SK-N-SH (cell line): ENCODE data around the gene NEURL1. TPM values are rescaled to one million over a fixed set of nuclear protein-coding genes. Genes with fewer than 3 reads are reported as not detected.
"Not testable (repeated sequence)": the region's sequence is repeated elsewhere in the genome, so short reads cannot be mapped to it uniquely, and the experiment has no call there.

Experiments
- CTCF ChIA-PET: fragments of 300-600, 350-600 bp; formaldehyde crosslinking; extraction: SDS; loops from one replicate; lab custom pipeline; 2021; lab: Yijun Ruan, JAX
- POLR2A ChIA-PET: fragments of 350-600 bp; sonication (Branson Sonifier 250); formaldehyde crosslinking; extraction: SDS; loops from one replicate; lab custom pipeline; 2020; ENCODE audit warnings: antibody characterized with exemption, inconsistent platforms; lab: Yijun Ruan, JAX
- DNase-seq: peaks from one replicate; pipeline ENCODE4 v3.0.0; 2012
- H2AFZ ChIP-seq: fragments of 200-600 bp; sonication (generic); 2 replicates; pipeline ENCODE4 v1.8.1; 2016; ENCODE audit warnings: antibody characterized with exemption, mild to moderate bottlenecking, low read depth
- H3F3A ChIP-seq: fragments of 200-600 bp; sonication (generic); replicated peaks from 2 replicates; pipeline ENCODE3; 2016; ENCODE audit warnings: antibody characterized with exemption, mild to moderate bottlenecking; ENCODE audit not compliant: insufficient read depth
- H3K27ac ChIP-seq, 2 experiments: fragments of 200-500 bp in 1 of 2; fragments of 200-600 bp in 1 of 2; sonication (Bioruptor generic) in 1 of 2; sonication (generic), shearing (Covaris generic) in 1 of 2; 2 replicates each; pipeline versions ENCODE4 v1.5.1 to v1.6.1; 2014 to 2016; ENCODE audit warnings: low read depth in 2 of 2, inconsistent platforms in 1 of 2, low read length in 1 of 2, mild to moderate bottlenecking in 1 of 2, mixed read lengths in 1 of 2
- H3K27me3 ChIP-seq: fragments of 200-600 bp; sonication (generic), shearing (Covaris generic); 2 replicates; pipeline ENCODE4 v1.6.1; 2016; ENCODE audit warnings: mixed run types; ENCODE audit not compliant: insufficient read depth
- H3K36me3 ChIP-seq, 2 experiments: fragments of 200-500 bp in 1 of 2; fragments of 200-600 bp in 1 of 2; sonication (Bioruptor generic) in 1 of 2; sonication (generic) in 1 of 2; replicated peaks in 1 of 2; 2 replicates each; pipeline versions ENCODE3 to v1.5.1; 2014 to 2016; ENCODE audit warnings: low read length in 1 of 2, mild to moderate bottlenecking in 1 of 2; ENCODE audit not compliant: insufficient read depth in 2 of 2, control insufficient read depth in 1 of 2
- H3K4me1 ChIP-seq, 2 experiments: fragments of 200-500 bp in 1 of 2; fragments of 200-600 bp in 1 of 2; sonication (Bioruptor generic) in 1 of 2; sonication (generic), shearing (Covaris generic) in 1 of 2; 2 replicates each; pipeline versions ENCODE4 v1.5.1 to v1.6.1; 2014 to 2016; ENCODE audit warnings: low read depth in 1 of 2, low read length in 1 of 2, mixed run types in 1 of 2; ENCODE audit not compliant: insufficient read depth in 2 of 2, control insufficient read depth in 1 of 2
- H3K4me2 ChIP-seq: fragments of 200-600 bp; sonication (generic), shearing (Covaris generic); 2 replicates; pipeline ENCODE4 v1.6.1; 2017; ENCODE audit warnings: mixed run types
- H3K4me3 ChIP-seq, 2 experiments: fragments of 200-500 bp in 1 of 2; fragments of 200-600 bp in 1 of 2; sonication (Bioruptor generic) in 1 of 2; sonication (generic), shearing (Covaris generic) in 1 of 2; 2 replicates each; pipeline versions ENCODE4 v1.5.1 to v1.8.1; 2014 to 2016; ENCODE audit warnings: low read depth in 2 of 2, inconsistent platforms in 1 of 2, low read length in 1 of 2, mild to moderate bottlenecking in 1 of 2, mixed read lengths in 1 of 2, moderate library complexity in 1 of 2
- H3K79me2 ChIP-seq: fragments of 200-600 bp; sonication (generic); 2 replicates; pipeline ENCODE4 v1.8.1; 2017; ENCODE audit warnings: mild to moderate bottlenecking; ENCODE audit not compliant: insufficient read depth
- H3K9ac ChIP-seq: fragments of 200-600 bp; sonication (generic); 2 replicates; pipeline ENCODE4 v1.6.1; 2017; ENCODE audit warnings: mixed run types
- H3K9me2 ChIP-seq: fragments of 200-600 bp; sonication (generic); 2 replicates; pipeline ENCODE4 v1.6.1; 2017; ENCODE audit warnings: mixed run types
- H3K9me3 ChIP-seq: fragments of 200-600 bp; sonication (generic); 2 replicates; pipeline ENCODE4 v1.6.1; 2017; ENCODE audit warnings: mixed run types, mild to moderate bottlenecking, moderate library complexity
- H4K20me1 ChIP-seq: fragments of 200-600 bp; sonication (generic); 2 replicates; pipeline ENCODE4 v1.6.1; 2017; ENCODE audit warnings: mild to moderate bottlenecking, mixed run types; ENCODE audit not compliant: insufficient read depth
- CHD2 ChIP-seq: fragments of 150-350 bp; IDR thresholded peaks from 2 replicates; pipeline ENCODE4 v1.6.1; 2018; ENCODE audit warnings: low read length; ENCODE audit not compliant: partially characterized antibody
- CTCF ChIP-seq: fragments of 200-600 bp; sonication (generic); IDR thresholded peaks from 2 replicates; pipeline ENCODE4 v1.6.1; 2017; ENCODE audit warnings: antibody characterized with exemption, mild to moderate bottlenecking, moderate library complexity
- ELF1 ChIP-seq: IDR thresholded peaks from 2 replicates; pipeline ENCODE4 v1.4.0; 2012
- EZH2phosphoT487 ChIP-seq: fragments of 200-600 bp; sonication (generic); IDR thresholded peaks from 2 replicates; pipeline ENCODE4 v1.6.1; 2017; ENCODE audit warnings: low read depth, mixed run types, mild to moderate bottlenecking, antibody characterized with exemption, moderate library complexity, borderline replicate concordance
- MEF2A ChIP-seq: IDR thresholded peaks from 2 replicates; pipeline ENCODE4 v1.4.0; 2012; ENCODE audit warnings: low read depth, borderline replicate concordance
- MXI1 ChIP-seq: IDR thresholded peaks from 2 replicates; pipeline ENCODE4 v1.6.1; 2012; ENCODE audit warnings: mild to moderate bottlenecking, low read depth, low read length, improper control_type of control experiment
- RAD21 ChIP-seq: IDR thresholded peaks from 2 replicates; pipeline ENCODE4 v1.6.1; 2012; ENCODE audit warnings: mild to moderate bottlenecking, low read length
- TEAD4 ChIP-seq: IDR thresholded peaks from 2 replicates; pipeline ENCODE4 v1.4.0; 2012; ENCODE audit warnings: mild to moderate bottlenecking, borderline replicate concordance; ENCODE audit not compliant: insufficient read depth
- WGBS: methylation state at CpG from one replicate; pipeline ENCODE4 v1.1.6; 2017; ENCODE audit warnings: low lambda C conversion rate; 5-methylcytosine and 5-hydroxymethylcytosine counted together
- polyA plus RNA-seq, 3 experiments: library from polyadenylated mRNA; depleted of rRNA; stranded (reverse); fragments of >200 nt; gene quantifications; 2 replicates each; pipeline ENCODE4 v1.2.3, GENCODE V29; 2012
- TF ChIP-seq, protein P1 (sequence below): IDR thresholded peaks from 2 replicates; pipeline ENCODE4 v1.4.0; 2012; ENCODE audit warnings: low read depth, borderline replicate concordance

NEURL1 gene
- polyA plus RNA-seq, 1 of the 3 experiments (the other 2 are of a cell fraction): 0.05 TPM

- WGBS: 46% methylated on average over 4 of the region's 4 CpGs
- H4K20me1 ChIP-seq: no peaks in the 10 kb centered on the region
- H3K9ac ChIP-seq: no peak overlapping the region
- H3K9me2 ChIP-seq: no peaks in the 10 kb centered on the region
- no peak overlapping the region for H3K4me3 ChIP-seq
- H3K79me2 ChIP-seq: no peaks in the 10 kb centered on the region
- DNase-seq: no peak
- H3K4me1 ChIP-seq: no peaks in the 10 kb centered on the region
- H3F3A ChIP-seq: no peaks in the 10 kb centered on the region
- H3K4me2 ChIP-seq: no peak overlapping the region
- ChIA-PET CTCF (no interaction called here), POLR2A (no interaction called here)
- no peak overlapping the region for H2AFZ ChIP-seq
- H3K27me3 ChIP-seq: peaks cover 4% of the 10 kb centered on the region; the same call in 1 of the 2 replicates
- TF ChIP-seq CTCF: no peak
- no peak for TF ChIP-seq CHD2
- no peak for TF ChIP-seq TEAD4
- TF ChIP-seq MXI1: no peak
- TF ChIP-seq RAD21: no peak
- TF ChIP-seq, protein P1, sequence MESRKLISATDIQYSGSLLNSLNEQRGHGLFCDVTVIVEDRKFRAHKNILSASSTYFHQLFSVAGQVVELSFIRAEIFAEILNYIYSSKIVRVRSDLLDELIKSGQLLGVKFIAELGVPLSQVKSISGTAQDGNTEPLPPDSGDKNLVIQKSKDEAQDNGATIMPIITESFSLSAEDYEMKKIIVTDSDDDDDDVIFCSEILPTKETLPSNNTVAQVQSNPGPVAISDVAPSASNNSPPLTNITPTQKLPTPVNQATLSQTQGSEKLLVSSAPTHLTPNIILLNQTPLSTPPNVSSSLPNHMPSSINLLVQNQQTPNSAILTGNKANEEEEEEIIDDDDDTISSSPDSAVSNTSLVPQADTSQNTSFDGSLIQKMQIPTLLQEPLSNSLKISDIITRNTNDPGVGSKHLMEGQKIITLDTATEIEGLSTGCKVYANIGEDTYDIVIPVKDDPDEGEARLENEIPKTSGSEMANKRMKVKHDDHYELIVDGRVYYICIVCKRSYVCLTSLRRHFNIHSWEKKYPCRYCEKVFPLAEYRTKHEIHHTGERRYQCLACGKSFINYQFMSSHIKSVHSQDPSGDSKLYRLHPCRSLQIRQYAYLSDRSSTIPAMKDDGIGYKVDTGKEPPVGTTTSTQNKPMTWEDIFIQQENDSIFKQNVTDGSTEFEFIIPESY: no peak
- no peak for TF ChIP-seq EZH2phosphoT487
- TF ChIP-seq MEF2A: no peak
- no peak for TF ChIP-seq ELF1
- no peak overlapping the region for H3K27ac ChIP-seq
- H3K36me3 ChIP-seq: no peaks in the 10 kb centered on the region
- no peaks in the 10 kb centered on the region for H3K9me3 ChIP-seq
These were observed 26.3 kb downstream of the NEURL1 start for GRCh38 chr10:103519798-103520197.

GRCh38 chr10:103522006-103522405 lies 28.5 kb downstream of the NEURL1 start:
- DNase-seq, H3K4me1 ChIP-seq, H3K9me2 ChIP-seq, H2AFZ ChIP-seq, H3K27ac ChIP-seq, H3K27me3 ChIP-seq, H3K4me2 ChIP-seq, POLR2A ChIA-PET, H3K79me2 ChIP-seq, H3F3A ChIP-seq, H3K4me3 ChIP-seq, H3K36me3 ChIP-seq, H4K20me1 ChIP-seq, H3K9me3 ChIP-seq, H3K9ac ChIP-seq: not testable (repeated sequence)
- CTCF ChIA-PET: interaction anchor here (1.9 kb wide), 1 partner anchor 21 kb away, joined by 6 read pairs; no protein-coding TSS in a partner anchor
- WGBS: 68% methylated on average over 7 of the region's 7 CpGs
